ENCODE data around the gene SERTAD4.
"Not testable (repeated sequence)": the region's sequence is repeated elsewhere in the genome, so short reads cannot be mapped to it uniquely, and the experiment has no call there.

Gene SERTAD4

GRCh38 chr1:210260096-210260495, 27.5 kb downstream of the SERTAD4 start:
- DNase-seq (ENCODE audit: low read depth): no peak

- no peak for DNase-seq (ENCODE audit: low read depth)
These were observed 29.7 kb downstream of the SERTAD4 start for GRCh38 chr1:210262167-210262896.

DNA sequence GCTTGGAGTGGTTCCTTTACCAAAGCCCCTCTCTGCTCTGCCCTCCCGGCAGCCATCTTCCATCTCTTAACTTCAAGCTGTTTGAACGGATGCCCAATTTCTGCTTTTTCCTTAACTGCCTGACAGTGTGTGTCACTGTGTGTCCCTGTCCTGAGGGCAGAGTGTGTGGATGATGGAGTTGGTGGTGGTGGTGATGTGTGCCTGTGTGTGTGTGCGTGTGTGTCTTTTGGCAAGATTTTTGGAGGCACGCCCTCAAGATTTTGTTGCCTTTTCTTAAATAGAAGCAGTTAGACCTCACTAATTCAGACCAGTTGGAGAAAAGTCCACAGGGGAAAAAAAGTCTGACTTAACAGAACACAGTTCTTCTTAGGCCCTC, 30.3 kb downstream of the SERTAD4 start:
- no peak for DNase-seq (ENCODE audit: low read depth)

GRCh38 chr1:210263963-210264362, 31.4 kb downstream of the SERTAD4 start:
- DNase-seq (ENCODE audit: low read depth): no peak

DNA sequence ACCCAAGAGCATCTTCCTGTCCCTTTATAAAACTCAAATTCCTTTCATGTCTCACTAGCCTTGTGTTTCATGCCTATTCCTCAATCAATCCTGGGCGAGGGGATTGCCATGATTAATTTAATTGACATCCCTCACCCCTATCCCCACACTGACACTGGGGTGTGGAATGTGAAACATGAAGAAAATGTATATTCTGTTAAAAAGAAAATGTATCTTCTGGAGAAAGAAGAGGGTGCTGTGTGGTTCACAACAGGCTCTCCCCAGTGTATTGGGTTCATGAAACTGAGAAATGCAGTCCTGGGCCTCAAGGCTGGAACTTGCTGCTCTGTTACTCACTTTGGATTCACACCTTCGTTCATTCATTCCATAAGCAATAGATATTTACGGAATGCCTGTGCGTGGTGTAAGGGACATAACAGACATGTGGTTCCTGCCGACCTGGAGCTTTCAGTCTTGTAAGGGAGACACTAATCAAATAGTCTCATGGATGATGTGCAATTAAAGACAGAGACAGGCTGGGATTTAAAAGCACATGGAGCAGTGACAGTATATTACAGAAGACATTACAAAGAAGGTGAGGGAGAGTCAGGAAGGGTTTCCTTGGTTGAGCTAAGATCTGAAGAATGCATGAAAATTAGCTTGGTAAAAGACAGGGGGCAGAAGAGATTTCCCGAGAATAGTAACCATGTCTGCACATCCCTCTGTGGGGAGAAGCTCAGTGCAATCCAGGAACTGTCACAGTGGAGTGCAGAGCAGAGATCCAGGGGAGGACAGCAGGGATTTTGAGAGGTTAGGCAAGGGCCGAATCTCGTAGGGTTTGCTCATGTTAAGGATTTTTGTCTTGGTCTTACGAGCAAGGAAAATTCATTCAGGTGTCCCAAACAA, 32.1 kb downstream of the SERTAD4 start:
- no peak for DNase-seq (ENCODE audit: low read depth)

- DNase-seq (ENCODE audit: low read depth): not testable (repeated sequence)
These were observed 32.9 kb downstream of the SERTAD4 start for GRCh38 chr1:210265392-210265955.

GRCh38 chr1:210269981-210270380, 37.4 kb downstream of the SERTAD4 start:
- DNase-seq (ENCODE audit: low read depth): no peak

- DNase-seq (ENCODE audit: low read depth): no peak
These were observed 40.1 kb downstream of the SERTAD4 start for GRCh38 chr1:210272666-210273065.

DNA sequence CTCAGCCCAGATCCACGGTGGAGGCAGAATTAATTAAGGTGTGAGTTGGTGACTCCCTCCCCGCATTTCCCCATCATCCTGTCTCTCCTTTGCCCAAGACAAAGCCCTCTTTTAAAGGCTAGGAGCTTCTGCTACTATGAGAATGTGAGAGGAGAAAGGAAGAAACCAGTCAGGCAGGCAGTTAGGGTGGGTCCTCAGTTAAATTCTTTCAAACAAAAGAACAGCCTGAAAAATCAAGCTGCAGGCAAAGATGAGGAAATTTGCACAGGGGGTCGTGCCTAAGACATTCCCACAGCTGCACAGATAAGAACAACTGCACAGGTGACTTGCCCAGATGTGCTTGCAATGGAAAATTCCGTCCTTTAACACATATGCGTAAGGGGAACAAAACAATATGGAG, 47.6 kb downstream of the SERTAD4 start:
- no peak for DNase-seq (ENCODE audit: low read depth)

GRCh38 chr1:210288116-210288515, 55.5 kb downstream of the SERTAD4 start:
- DNase-seq (ENCODE audit: low read depth): no peak

DNA sequence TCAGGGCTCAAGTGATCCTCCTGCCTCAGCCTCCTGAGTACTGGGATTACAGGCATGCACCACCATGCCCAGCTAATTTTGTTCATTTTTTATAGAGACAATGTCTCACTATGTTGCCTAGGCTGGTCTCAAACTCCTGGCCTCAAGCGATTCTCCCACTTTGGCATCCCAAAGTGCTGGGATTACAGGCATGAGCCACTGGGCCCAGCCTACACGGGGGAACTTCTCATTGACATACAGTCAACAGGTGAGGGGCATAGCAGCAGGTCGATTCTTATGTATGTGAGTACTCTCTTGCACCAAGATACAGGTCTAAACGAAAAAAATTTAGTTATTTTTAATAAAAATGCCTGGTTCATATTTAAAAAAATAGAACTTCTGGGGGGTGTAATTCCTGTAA, 56.7 kb downstream of the SERTAD4 start:
- DNase-seq (ENCODE audit: low read depth): no peak

- DNase-seq (ENCODE audit: low read depth): no peak
These were observed 58.6 kb downstream of the SERTAD4 start for GRCh38 chr1:210291081-210291764.

DNA sequence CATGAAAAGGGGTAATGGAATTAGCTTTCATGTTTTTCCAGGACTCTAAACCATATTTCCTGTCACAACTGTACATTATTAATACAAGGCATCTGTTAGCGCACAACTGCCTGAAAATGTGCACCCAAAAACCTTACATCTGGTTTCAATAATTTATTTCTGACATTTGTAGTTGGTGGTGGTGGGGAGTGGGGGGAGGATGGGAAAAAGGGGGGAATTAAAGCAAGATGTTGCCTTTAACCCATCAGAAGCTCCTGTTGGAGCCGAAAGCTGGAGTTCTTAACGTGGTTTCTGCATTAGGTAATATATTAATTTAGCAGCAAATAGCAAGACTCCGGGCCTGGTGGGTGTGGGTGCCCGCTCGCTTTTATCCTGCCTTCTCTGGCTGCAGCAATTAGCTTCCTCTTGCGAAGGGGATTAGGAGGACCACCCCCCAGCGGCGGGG, 59.2 kb downstream of the SERTAD4 start:
- DNase-seq (ENCODE audit: low read depth): no peak

GRCh38 chr1:210292231-210292871, 59.8 kb downstream of the SERTAD4 start:
- DNase-seq (ENCODE audit: low read depth): peak; percentile 5

- DNase-seq (ENCODE audit: low read depth): no peak
These were observed 60.6 kb downstream of the SERTAD4 start for GRCh38 chr1:210293171-210293607.

- DNase-seq (ENCODE audit: low read depth): no peak
These were observed 62.6 kb downstream of the SERTAD4 start for GRCh38 chr1:210294999-210295745.
